Activated CD8-positive, alpha-beta T cell treated with anti-CD3 and anti-CD28 coated beads for 36 hours (primary cell): Measurements from ENCODE around the gene EP300. TPM values are rescaled to one million over a fixed set of nuclear protein-coding genes. Genes with fewer than 3 reads are reported as not detected.

Source experiments
- ATAC-seq: fragments of 200-7000 bp; cut with Tn5 transposase; one replicate; pipeline ENCODE4 v1.10.0; 2021; ENCODE audit warnings: mild to moderate bottlenecking, moderate library complexity
- CTCF ChIA-PET: fragments of 350-600 bp; sonication (Branson Sonifier 250); formaldehyde crosslinking; loops from one replicate; lab custom pipeline; 2021; ENCODE audit warnings: antibody characterized with exemption; lab: Charles Lee
- POLR2A ChIA-PET: fragments of 350-600 bp; sonication (Branson Sonifier 250); formaldehyde crosslinking; loops from one replicate; lab custom pipeline; 2021; ENCODE audit warnings: antibody characterized with exemption; lab: Charles Lee
- DNase-seq: peaks from one replicate; pipeline ENCODE4 v3.0.0-alpha.2; 2020
- H3K27ac Mint-ChIP-seq: one replicate; pipeline ENCODE4 v1.8.0; 2021; ENCODE audit warnings: mild to moderate bottlenecking, mixed read lengths
- H3K27me3 Mint-ChIP-seq: one replicate; pipeline ENCODE4 v1.8.0; 2021; ENCODE audit warnings: mixed read lengths
- H3K36me3 Mint-ChIP-seq: one replicate; pipeline ENCODE4 v1.8.0; 2021; ENCODE audit warnings: low read depth, mixed read lengths
- H3K4me1 Mint-ChIP-seq: one replicate; pipeline ENCODE4 v1.8.0; 2021; ENCODE audit warnings: low read depth, mixed read lengths
- H3K4me3 Mint-ChIP-seq: one replicate; pipeline ENCODE4 v1.8.0; 2021; ENCODE audit warnings: mild to moderate bottlenecking, moderate library complexity, mixed read lengths
- H3K9me3 Mint-ChIP-seq: one replicate; pipeline ENCODE4 v1.8.0; 2021; ENCODE audit warnings: mixed read lengths
- intact Hi-C: fragments of 100-400 bp; cut with micrococcal nuclease; formaldehyde crosslinking; loops from one replicate; pipeline ENCODE4 v1.10.0; 2022
- total RNA-seq, 2 experiments: library from RNA; stranded (reverse); gene quantifications; one replicate each; pipeline ENCODE4 v1.2.3, GENCODE V29; 2021
- TF ChIP-seq, protein P1 (sequence below): fragments of 200-600 bp; IDR thresholded peaks from one replicate; pipeline ENCODE4 v1.8.0; 2022; ENCODE audit warnings: antibody characterized with exemption, mild to moderate bottlenecking

EP300 gene
- total RNA-seq, 2 experiments from 2014 or later: 39.6 to 39.7 TPM

DNA sequence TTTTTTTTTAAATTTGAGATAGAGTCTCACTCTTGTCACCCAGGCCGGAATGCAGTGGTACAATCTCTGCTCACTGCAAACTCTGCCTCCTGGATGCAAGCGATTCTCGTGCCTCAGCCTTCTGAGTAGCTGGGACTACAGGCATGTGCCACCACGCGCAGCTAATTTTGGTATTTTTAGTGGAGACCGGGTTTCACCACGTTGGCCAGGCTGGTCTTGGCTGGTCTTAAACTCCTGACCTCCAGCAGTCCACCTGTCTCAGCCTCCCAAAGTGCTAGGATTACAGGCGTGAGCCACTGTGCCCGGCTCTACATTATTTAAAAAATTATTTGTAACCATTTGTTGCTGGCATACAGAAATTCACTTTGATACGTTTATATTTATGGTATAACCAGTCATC lies 18.6 kb downstream of the EP300 start:
- DNase-seq (no peak), ATAC-seq (no peak)
- intact Hi-C loops: no loop called here
- CTCF ChIA-PET: no interaction called here
- Mint-ChIP-seq H3K9me3 (no peaks in the 10 kb centered on the region), H3K27me3 (no peaks in the 10 kb centered on the region), H3K4me3 (no peak overlapping the region), H3K4me1 (peaks cover 37% of the 10 kb centered on the region), H3K27ac (no peak overlapping the region), H3K36me3 (peaks cover 26% of the 10 kb centered on the region)
- TF ChIP-seq, protein P1, sequence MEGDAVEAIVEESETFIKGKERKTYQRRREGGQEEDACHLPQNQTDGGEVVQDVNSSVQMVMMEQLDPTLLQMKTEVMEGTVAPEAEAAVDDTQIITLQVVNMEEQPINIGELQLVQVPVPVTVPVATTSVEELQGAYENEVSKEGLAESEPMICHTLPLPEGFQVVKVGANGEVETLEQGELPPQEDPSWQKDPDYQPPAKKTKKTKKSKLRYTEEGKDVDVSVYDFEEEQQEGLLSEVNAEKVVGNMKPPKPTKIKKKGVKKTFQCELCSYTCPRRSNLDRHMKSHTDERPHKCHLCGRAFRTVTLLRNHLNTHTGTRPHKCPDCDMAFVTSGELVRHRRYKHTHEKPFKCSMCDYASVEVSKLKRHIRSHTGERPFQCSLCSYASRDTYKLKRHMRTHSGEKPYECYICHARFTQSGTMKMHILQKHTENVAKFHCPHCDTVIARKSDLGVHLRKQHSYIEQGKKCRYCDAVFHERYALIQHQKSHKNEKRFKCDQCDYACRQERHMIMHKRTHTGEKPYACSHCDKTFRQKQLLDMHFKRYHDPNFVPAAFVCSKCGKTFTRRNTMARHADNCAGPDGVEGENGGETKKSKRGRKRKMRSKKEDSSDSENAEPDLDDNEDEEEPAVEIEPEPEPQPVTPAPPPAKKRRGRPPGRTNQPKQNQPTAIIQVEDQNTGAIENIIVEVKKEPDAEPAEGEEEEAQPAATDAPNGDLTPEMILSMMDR: no peak
- POLR2A ChIA-PET: interaction anchor here (1.0 to 2.4 kb wide), 2 partner anchors 9 to 17 kb away, joined by 3 to 8 read pairs; no protein-coding TSS in a partner anchor

DNA sequence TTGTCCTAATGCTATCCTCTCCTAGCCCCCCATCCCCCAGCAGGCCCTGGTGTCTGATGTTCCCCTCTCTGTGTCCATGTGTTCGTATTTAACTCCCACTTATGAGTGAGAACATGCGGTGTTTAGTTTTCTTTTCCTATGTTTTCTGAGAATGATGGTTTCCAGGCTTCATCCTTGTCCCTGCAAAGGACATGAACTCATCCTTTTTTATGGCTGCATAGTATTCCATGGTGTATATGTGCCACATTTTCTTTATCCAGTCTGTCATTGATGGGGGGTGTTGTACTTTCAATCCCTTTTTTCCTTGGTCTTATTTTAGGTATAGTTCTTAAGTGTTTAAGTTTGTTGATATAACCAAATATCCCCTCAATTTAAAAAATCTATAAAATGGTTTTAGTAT lies 23.9 kb downstream of the EP300 start:
- no peaks in the 10 kb centered on the region for H3K27me3 Mint-ChIP-seq
- intact Hi-C loops: no loop called here
- no peak for DNase-seq
- ChIA-PET CTCF (no interaction called here), POLR2A (no interaction called here)
- H3K4me3 Mint-ChIP-seq: no peak overlapping the region
- no peak for ATAC-seq
- no peak overlapping the region for H3K27ac Mint-ChIP-seq
- H3K4me1 Mint-ChIP-seq: peaks cover 22% of the 10 kb centered on the region
- TF ChIP-seq, protein P1: no peak
- H3K9me3 Mint-ChIP-seq: no peaks in the 10 kb centered on the region
- H3K36me3 Mint-ChIP-seq: peaks cover 43% of the 10 kb centered on the region

DNA sequence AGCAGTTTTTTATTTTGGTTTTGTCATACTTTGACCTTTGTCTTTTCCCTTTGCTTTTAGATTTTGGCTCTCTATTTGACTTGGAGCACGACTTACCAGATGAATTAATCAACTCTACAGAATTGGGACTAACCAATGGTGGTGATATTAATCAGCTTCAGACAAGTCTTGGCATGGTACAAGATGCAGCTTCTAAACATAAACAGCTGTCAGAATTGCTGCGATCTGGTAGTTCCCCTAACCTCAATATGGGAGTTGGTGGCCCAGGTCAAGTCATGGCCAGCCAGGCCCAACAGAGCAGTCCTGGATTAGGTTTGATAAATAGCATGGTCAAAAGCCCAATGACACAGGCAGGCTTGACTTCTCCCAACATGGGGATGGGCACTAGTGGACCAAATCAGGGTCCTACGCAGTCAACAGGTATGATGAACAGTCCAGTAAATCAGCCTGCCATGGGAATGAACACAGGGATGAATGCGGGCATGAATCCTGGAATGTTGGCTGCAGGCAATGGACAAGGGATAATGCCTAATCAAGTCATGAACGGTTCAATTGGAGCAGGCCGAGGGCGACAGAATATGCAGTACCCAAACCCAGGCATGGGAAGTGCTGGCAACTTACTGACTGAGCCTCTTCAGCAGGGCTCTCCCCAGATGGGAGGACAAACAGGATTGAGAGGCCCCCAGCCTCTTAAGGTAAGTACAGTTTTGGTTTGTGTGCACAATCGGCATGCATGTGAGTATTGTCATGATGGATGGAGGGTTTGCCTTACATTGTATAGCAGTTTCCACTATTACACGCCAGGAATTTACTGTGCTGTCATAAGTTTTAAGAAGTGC lies 25.0 kb downstream of the EP300 start:
- peaks cover 40% of the 10 kb centered on the region for H3K36me3 Mint-ChIP-seq
- ATAC-seq (no peak), DNase-seq (no peak)
- ChIA-PET CTCF (no interaction called here), POLR2A (no interaction called here)
- TF ChIP-seq, protein P1: no peak
- no peaks in the 10 kb centered on the region for H3K9me3 Mint-ChIP-seq
- H3K27me3 Mint-ChIP-seq: no peaks in the 10 kb centered on the region
- intact Hi-C loops: no loop called here
- no peak overlapping the region for H3K4me3 Mint-ChIP-seq
- no peak overlapping the region for H3K27ac Mint-ChIP-seq
- peaks cover 27% of the 10 kb centered on the region for H3K4me1 Mint-ChIP-seq

DNA sequence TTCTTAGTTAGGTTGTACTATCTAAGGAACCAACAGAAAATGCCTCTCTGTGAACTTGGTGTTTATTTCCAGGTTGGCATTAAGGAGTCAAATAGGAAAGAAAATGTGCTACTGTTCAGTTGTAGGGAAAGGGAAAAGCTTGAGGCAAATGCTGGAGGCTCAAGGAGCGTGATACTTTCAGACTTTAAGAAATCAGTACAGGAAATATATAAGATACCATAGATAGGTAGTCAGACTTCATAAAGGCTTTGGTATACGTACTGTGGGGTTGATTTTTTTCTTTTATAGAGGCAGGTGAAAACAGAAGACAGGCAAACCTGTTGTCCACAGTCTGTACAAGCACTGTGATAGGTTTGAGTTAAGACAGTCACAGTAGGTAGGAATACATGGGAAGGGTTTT lies 30.8 kb downstream of the EP300 start:
- TF ChIP-seq, protein P1: no peak
- H3K9me3 Mint-ChIP-seq: no peaks in the 10 kb centered on the region
- ATAC-seq: no peak
- no peaks in the 10 kb centered on the region for H3K27me3 Mint-ChIP-seq
- CTCF ChIA-PET: interaction anchor here (0.6 to 1.0 kb wide), 4 partner anchors 8 to 200 kb away, joined by 3 to 4 read pairs (median 3); no protein-coding TSS in a partner anchor
- H3K4me1 Mint-ChIP-seq: peaks cover 24% of the 10 kb centered on the region
- no peak overlapping the region for H3K4me3 Mint-ChIP-seq
- DNase-seq: no peak
- peaks cover 32% of the 10 kb centered on the region for H3K36me3 Mint-ChIP-seq
- POLR2A ChIA-PET: interaction anchor here (1.5 kb wide), 1 partner anchor 171 kb away, joined by 5 read pairs; the partner anchor contains the start of gene RBX1
- intact Hi-C loops: no loop called here
- H3K27ac Mint-ChIP-seq: peak overlapping the region; percentile 0

DNA sequence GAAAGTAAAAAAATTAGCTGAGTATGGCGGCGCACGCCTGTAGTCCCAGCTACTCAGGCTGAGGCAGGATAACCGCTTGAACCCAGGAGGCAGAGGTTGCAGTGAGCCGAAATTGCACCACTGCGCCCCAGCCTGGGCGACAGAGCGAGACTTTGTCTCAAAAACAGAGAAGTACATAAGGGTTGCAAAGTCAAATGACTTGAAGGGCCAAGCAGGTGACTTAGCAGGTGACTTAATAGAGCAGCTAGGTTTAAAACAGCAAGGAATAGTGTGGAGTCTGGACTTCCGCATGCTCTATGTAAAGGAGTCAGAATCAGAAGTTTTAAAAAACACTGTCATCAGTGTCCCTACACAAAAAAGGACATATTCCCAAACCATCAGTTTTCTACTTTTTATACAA lies 31.7 kb downstream of the EP300 start:
- Mint-ChIP-seq H3K4me3 (no peak overlapping the region), H3K27ac (no peak overlapping the region), H3K36me3 (peaks cover 28% of the 10 kb centered on the region), H3K27me3 (no peaks in the 10 kb centered on the region), H3K4me1 (peaks cover 24% of the 10 kb centered on the region), H3K9me3 (no peaks in the 10 kb centered on the region)
- ATAC-seq: no peak
- ChIA-PET CTCF (interaction anchor here (1.0 kb wide), 1 partner anchor 201 kb away, joined by 3 read pairs; no protein-coding TSS in a partner anchor), POLR2A (interaction anchor here (0.7 to 1.5 kb wide), 2 partner anchors 172 to 558 kb away, joined by 3 to 5 read pairs; partner anchors contain the start of gene RBX1)
- TF ChIP-seq, protein P1: no peak
- intact Hi-C loops: no loop called here
- no peak for DNase-seq
